Measurements from ENCODE around the gene SWT1.
A peak's percentile ranks its signal among the peaks of the same experiment; 100 is the strongest.

Gene SWT1

GRCh38 chr1:185312361-185313138 is 155.6 kb downstream of the SWT1 start:
- no peak for DNase-seq (ENCODE audit: low spot score)
- Histone ChIP-seq H3K27ac (no peak overlapping the region), H3K4me3 (no peak overlapping the region)
- TF ChIP-seq CTCF (IDR thresholded peaks at IDR 0.05), result no peak

- DNase-seq (ENCODE audit: low spot score), result no peak
- Histone ChIP-seq H3K4me3 (peak overlapping the region; percentile 92), H3K27ac (no peak overlapping the region)
- TF ChIP-seq CTCF (IDR thresholded peaks at IDR 0.05), result no peak
These were observed 157.4 kb downstream of the SWT1 start for GRCh38 chr1:185314411-185314810.

GRCh38 chr1:185315445-185316071 is 158.6 kb downstream of the SWT1 start:
- Histone ChIP-seq H3K27ac (peak overlapping the region; percentile 94), H3K4me3 (peak overlapping the region; percentile 92)
- DNase-seq (ENCODE audit: low spot score), result no peak
- no peak for TF ChIP-seq CTCF (IDR thresholded peaks at IDR 0.05)

GRCh38 chr1:185316163-185317033 is 159.4 kb downstream of the SWT1 start:
- Histone ChIP-seq H3K4me3 (peak overlapping the region; percentile 92), H3K27ac (peak overlapping the region; percentile 94)
- DNase-seq (ENCODE audit: low spot score), result peak; percentile 94
- no peak for TF ChIP-seq CTCF (IDR thresholded peaks at IDR 0.05)

DNA sequence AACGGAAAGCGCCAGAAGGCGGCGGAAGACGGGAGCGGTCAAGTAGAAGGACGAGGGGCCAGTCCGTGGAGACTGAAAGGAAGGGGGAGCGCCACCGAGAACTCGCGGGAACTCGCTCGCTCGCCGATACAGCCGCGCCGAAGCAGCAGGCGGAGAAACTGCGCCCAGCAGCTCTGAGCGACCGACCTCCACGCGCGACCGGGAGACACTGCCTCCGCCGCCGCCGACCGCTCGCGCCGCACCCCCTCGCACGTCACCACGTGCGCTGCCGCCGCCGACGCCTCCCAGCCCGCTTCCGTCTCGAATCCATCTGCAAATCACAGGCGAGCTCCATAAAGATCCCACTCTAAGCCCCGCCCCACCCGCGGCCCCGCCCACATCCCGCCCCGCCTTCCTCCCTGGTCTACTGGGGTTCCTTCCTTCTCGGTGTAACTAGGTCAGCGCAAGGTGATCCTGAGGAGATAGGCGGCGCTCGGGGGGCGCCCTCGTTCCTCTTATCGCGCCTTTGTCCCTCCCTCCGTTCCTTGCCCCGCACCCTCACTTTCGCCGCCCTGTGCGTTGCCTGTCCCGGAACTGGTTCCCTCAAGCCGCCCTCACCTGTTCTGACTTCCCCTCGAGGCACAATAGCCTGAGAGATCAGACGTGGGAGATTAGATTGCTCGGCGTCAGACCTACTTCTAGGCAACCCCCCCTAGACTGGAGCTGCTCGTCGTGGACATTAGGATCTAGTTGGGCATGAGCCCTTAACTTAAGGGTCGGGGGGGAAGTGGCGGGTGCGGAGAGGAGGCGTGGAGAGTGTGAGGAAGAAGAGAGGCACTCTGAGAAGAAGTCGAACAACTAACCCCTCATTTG is 160.3 kb downstream of the SWT1 start, which contains the start of gene IVNS1ABP:
TSS of gene IVNS1ABP (minus strand) at position 210 of the 852 bp plus-strand sequence. CDS start 7,750 bp downstream, outside the sequence.
- peak; percentile 99 for DNase-seq (ENCODE audit: low spot score)
- TF ChIP-seq CTCF (IDR thresholded peaks at IDR 0.05), result no peak
- H3K4me3 ChIP-seq, result peak within 1 kb of the TSS; percentile 92
- peak within 1 kb of the TSS; percentile 94 for H3K27ac ChIP-seq

DNA sequence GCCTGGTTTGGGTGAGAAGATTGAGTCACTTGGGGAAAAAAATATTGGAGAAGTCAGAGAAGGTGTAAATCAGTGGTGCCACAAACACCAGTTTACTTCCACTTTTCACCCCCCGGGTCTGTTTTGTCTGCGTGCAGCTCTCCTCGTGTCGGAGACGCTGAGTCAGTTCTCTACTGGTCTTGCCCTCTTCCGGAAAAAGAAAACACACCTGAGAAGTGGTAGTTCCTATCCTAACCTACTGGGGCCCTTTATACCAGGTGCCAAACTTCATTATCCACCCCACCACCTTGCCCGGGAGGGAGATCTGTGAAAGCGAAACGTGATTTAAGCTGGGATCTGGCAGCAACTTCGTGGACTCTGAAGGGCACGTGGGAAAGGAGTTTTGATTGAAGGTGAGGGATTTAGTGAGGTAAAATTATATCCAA is 160.9 kb downstream of the SWT1 start:
- TF ChIP-seq CTCF (IDR thresholded peaks at IDR 0.05), result no peak
- peak; percentile 72 for DNase-seq (ENCODE audit: low spot score)
- Histone ChIP-seq H3K4me3 (peak overlapping the region; percentile 92), H3K27ac (peak overlapping the region; percentile 94)
